GM13977 (cell line): Measurements from ENCODE around the gene COPZ2.

Experiments used
- DNase-seq: peaks from one replicate; pipeline ENCODE4 v3.0.0; 2012; ENCODE audit warnings: low spot score
- CTCF ChIP-seq: IDR thresholded peaks from 2 replicates; pipeline ENCODE4 v1.5.1; 2012; ENCODE audit warnings: mild to moderate bottlenecking, control low read depth; ENCODE audit not compliant: insufficient read depth; ENCODE audit errors: extremely low read depth, missing control alignments
- in situ Hi-C: fragments of 300-500 bp; cut with MboI; formaldehyde crosslinking; loops from one replicate; pipeline ENCODE4 v1.12.0; 2022; ENCODE audit warnings: low sequenced_read_pairs, low pct_unique_long_range_greater_than_20kb, mixed read lengths, inconsistent platforms; ENCODE audit not compliant: unreplicated experiment

Gene COPZ2

GRCh38 chr17:47980541-47980940 lies 57.1 kb downstream of the COPZ2 start:
- no peak for DNase-seq
- no peak for TF ChIP-seq CTCF
- in situ Hi-C loops: no loop called here

- peak; percentile 75 for TF ChIP-seq CTCF
- peak; percentile 85 for DNase-seq
- in situ Hi-C loops: loop anchor here (5.0 kb wide), 1 partner anchor 39 kb away; no protein-coding TSS in a partner anchor
These were observed 59.3 kb downstream of the COPZ2 start for GRCh38 chr17:47978324-47978723.
